GM19099 (cell line): ENCODE data around the gene WDR6.

Source experiments
- POLR2A ChIP-seq: IDR thresholded peaks from 3 replicates; pipeline ENCODE4 v1.6.1; 2011; ENCODE audit warnings: low read depth; ENCODE audit not compliant: insufficient read length; ENCODE audit errors: extremely low read depth

Gene WDR6

GRCh38 chr3:49007068-49007770 lies at the start of gene WDR6:
WDR6 (plus strand) TSS chr3:49007391; CDS start chr3:49007432, 41 bp downstream.
- TF ChIP-seq POLR2A, result peak; percentile 92

GRCh38 chr3:48960841-48961413 lies 46.3 kb upstream of the WDR6 start:
- no peak for TF ChIP-seq POLR2A

DNA sequence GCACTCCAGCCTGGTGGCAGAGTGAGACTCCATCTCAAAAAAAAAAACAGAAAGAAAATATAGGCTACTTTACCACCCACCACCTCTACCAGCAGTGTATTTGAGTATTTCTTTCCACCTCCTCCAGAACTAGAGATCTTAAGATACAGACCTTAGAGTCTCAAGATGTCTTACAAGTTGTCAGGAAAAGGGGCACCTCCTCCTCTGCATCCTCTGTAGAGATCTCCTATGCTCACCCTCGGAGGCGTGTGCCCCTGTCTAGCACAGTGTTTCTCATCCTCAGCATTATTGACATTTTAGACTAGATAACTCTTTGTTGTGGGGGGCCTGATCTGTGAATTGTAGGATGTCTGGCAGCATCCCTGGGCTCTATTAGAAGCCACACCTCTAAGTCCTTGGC lies 44.9 kb upstream of the WDR6 start:
- TF ChIP-seq POLR2A, result no peak

DNA sequence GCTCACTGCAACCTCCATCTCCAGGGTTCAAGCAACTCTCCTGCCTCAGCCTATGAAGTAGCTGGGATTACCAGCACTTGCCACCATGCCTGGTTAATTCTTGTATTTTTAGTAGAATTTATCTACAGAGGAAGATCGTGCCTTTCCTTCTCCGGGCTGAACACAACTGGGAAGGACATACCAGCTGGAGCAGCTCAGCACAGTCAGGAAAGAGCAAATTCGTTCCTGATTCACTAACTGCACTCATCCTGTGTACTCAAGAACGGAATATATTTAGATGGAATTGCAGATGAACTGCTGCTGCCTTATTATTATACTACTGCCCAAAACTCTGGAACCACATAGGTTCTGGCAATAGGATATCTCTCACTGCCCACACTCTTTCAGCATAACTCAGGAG lies 44.3 kb upstream of the WDR6 start:
- no peak for TF ChIP-seq POLR2A

DNA sequence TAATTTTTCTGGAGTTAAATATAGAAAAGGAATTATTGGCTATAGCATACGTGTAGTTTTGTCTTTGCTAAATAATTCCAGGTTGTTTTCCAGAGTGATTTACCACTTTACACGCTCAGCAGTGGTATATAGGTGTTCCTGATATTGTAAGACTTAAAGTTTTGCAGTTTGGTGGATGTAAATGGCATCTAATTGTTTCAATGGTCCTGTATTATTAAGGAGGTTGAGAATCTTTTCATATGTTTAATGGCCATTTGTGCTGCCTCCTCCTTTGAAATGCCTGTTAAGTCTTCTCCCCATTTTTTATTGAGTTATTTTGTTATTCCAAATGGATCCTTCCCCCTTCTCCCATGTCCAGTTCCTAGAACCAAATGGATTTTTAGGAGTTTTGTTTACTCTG lies 43.6 kb upstream of the WDR6 start:
- no peak for TF ChIP-seq POLR2A

DNA sequence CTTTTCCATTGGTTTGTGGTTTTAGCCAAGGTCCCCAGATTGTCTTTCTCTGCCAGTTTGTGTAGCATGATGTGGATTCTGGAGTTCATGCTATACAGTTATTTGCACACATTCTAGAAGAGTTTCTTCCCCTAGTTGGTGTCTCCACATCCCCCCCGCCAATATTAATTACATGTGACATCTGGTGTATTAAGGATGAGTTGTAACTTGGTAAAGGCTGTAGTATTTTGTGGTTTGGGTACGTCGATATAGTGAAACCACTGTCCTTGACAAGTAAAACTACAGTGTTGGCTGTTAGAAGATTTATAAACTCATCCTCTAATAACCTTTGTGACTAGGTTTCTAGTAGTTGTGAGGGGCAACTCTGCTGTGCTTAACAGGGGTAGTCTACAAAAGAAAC lies 40.8 kb upstream of the WDR6 start:
- TF ChIP-seq POLR2A, result no peak

DNA sequence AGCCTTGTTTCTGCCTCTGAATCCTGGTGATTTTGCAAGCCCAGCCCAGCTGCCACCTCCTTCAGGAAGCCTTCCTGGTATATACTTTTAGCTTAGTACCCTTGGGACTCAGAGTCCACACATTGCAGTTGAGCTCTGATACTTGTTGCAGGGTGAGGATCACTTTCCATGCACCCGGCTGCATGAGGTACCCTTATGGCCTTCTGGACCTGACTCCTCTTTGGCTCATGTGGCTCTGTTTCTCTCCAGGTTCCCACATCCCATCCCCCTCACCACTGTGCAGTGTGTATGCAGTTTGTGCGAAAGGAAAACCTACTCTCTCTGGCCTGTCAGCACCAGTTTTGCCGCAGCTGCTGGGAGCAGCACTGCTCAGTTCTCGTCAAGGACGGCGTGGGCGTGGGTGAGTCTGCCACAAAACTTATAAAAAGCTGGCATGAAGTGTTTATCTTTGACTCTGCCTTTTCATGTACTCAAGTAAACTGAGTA lies 40.3 kb upstream of the WDR6 start:
- no peak for TF ChIP-seq POLR2A

- TF ChIP-seq POLR2A, result no peak
Measured at GRCh38 chr3:48970586-48970985, 36.6 kb upstream of the WDR6 start.

- no peak for TF ChIP-seq POLR2A
Measured at GRCh38 chr3:48974076-48974864, 32.9 kb upstream of the WDR6 start.

DNA sequence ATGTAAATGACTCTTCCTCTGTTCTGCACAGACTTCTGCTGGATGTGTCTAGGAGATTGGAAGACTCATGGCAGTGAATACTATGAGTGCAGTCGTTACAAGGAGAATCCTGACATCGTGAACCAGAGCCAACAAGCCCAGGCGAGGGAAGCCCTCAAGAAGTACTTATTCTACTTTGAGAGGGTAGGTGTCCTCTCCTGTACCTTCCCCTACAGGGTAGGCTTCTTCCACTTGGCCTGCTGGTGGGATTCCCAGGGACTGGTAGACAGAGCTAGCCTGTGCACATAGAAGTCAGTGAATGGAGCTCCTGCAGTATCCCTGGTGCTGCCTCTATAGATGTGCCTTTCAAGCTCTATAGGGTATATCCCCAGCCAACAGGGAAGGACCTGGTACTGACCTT lies 27.7 kb upstream of the WDR6 start:
- TF ChIP-seq POLR2A, result no peak

DNA sequence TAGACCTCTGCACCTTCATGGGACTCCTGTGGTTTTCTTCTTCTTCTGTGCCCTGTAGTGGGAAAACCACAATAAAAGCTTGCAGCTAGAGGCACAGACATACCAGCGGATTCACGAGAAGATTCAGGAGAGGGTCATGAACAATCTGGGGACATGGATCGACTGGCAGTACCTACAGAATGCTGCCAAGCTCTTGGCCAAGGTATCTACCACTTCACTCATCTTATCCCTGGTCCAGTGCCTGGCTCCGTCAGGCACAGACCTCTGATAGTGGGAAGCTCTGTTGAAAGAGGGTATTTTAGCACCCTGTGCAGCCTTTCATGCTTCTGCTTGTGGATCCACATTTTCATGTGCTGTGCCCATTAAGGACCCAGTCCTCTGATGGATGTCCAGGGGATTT lies 26.9 kb upstream of the WDR6 start:
- no peak for TF ChIP-seq POLR2A

DNA sequence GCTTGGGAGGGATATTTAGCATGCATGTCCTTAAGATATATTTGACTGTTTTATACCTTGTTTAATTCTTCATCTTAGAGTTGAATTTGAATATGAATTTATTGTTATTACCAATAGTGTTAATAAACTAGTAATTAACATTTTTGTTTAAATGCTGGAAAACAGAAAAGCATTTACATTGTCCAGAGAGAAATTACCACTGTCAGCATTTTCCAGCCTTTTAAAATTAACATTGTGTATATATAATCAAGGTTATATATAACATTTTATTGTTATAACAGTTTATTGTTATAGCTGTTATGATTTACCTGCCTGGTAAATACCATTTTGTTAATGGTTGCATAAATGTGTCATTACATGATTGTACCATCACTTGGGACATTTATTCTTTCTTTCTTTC lies 25.2 kb upstream of the WDR6 start:
- TF ChIP-seq POLR2A, result no peak

DNA sequence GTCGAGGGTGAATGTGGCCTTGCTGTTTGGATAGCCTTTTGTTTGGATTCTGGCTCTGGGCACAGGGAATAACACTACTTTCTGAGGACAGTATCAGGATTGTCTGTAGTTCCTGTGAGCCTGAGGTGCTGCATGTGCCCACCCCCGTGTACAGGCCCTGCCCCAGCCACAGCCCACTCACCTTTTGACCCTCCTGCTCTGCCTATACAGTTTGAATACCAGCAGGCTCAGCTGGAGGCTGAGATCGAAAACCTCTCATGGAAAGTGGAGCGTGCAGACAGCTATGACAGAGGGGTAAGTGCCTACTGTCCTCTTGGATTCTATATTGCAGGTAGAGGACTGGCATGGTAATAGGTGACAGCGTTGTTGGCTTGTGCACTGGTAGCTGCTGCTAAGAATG lies 24.5 kb upstream of the WDR6 start:
- TF ChIP-seq POLR2A, result no peak

- no peak for TF ChIP-seq POLR2A
Measured at GRCh38 chr3:48983096-48983495, 24.1 kb upstream of the WDR6 start.

DNA sequence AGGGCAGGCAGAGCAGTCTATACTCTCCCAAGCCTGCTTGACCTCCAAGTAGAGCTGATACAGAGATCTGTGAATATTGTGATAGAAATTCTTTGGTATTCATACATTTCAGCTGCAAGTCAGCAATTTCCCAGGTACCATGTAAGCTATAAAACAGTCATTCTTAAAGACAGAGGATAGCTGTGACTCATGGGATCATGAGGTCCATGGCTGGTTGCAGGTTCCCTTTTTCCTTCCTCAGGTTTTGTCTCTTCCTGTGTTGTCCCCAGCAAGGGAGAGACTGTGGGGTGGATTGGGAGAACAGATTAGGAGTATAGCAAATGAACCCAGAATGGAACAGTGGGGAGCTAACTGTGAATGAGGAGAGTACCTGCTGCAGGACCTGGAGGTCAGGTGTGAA lies 22.5 kb upstream of the WDR6 start:
- no peak for TF ChIP-seq POLR2A
